Measurements from ENCODE around the gene KAT6B. TPM values are rescaled to one million over a fixed set of nuclear protein-coding genes. Genes with fewer than 3 reads are reported as not detected.

Gene KAT6B
- total and polyA plus RNA-seq, 8 donors = 3.7 to 109 (median 34.3) TPM

GRCh38 chr10:74926791-74927585 is 100.6 kb downstream of the KAT6B start:
- Histone ChIP-seq H3K4me3 (no peak overlapping the region), H3K27me3 (no peaks in the 10 kb centered on the region), H3K27ac (peak overlapping the region; percentile 8 to 87 (median 80)), H3K36me3 (no peaks in the 10 kb centered on the region), H3K9me3 (no peaks in the 10 kb centered on the region), H3K4me1 (peaks cover 55 to 100% (median 88%) of the 10 kb centered on the region in 4 donors)
- WGBS, 5 donors = 51 to 63% (median 59%) methylated on average over 4 of the region's 4 CpGs
- intact Hi-C loops (cut with DNase I; ENCODE audit: low total_unique reads) = no loop called here
- TF ChIP-seq POLR2AphosphoS5 (IDR thresholded peaks at IDR 0.05) (no peak), CTCF (IDR thresholded peaks at IDR 0.05) (no peak), EP300 (IDR thresholded peaks at IDR 0.05) (no peak), POLR2A (IDR thresholded peaks at IDR 0.05) (no peak)
- no peak for DNase-seq

- H3K4me3 ChIP-seq = no peak overlapping the region
- H3K4me1 ChIP-seq = peaks cover 52 to 100% (median 84%) of the 10 kb centered on the region in 4 donors
- intact Hi-C loops (cut with DNase I; ENCODE audit: low total_unique reads) = no loop called here
- no peaks in the 10 kb centered on the region for H3K9me3 ChIP-seq
- no peak for DNase-seq
- TF ChIP-seq POLR2AphosphoS5 (IDR thresholded peaks at IDR 0.05) = no peak
- TF ChIP-seq EP300 (IDR thresholded peaks at IDR 0.05) = no peak
- no peak for TF ChIP-seq POLR2A (IDR thresholded peaks at IDR 0.05)
- TF ChIP-seq CTCF (IDR thresholded peaks at IDR 0.05) = no peak
- 63 to 72% (median 70%) methylated on average over 2 of the region's 2 CpGs for WGBS, 5 donors
- peak overlapping the region; percentile 8 to 87 (median 73) for H3K27ac ChIP-seq
- H3K27me3 ChIP-seq = no peaks in the 10 kb centered on the region
- H3K36me3 ChIP-seq = no peaks in the 10 kb centered on the region
These were observed 101.3 kb downstream of the KAT6B start for GRCh38 chr10:74927701-74928100.

GRCh38 chr10:74928742-74929191 is 102.4 kb downstream of the KAT6B start:
- peak overlapping the region in 4 of 5 donors; percentile 8 to 87 (median 76) for H3K27ac ChIP-seq
- H3K4me1 ChIP-seq = peaks cover 46 to 100% (median 83%) of the 10 kb centered on the region in 4 donors
- 33 to 50% (median 46%) methylated on average over 2 of the region's 2 CpGs for WGBS, 5 donors
- no peak overlapping the region for H3K4me3 ChIP-seq
- no peaks in the 10 kb centered on the region for H3K27me3 ChIP-seq
- intact Hi-C loops (cut with DNase I; ENCODE audit: low total_unique reads) = no loop called here
- no peaks in the 10 kb centered on the region for H3K9me3 ChIP-seq
- no peak for DNase-seq
- TF ChIP-seq POLR2AphosphoS5 (IDR thresholded peaks at IDR 0.05) (peak in 1 of 3 donors; percentile 17), EP300 (IDR thresholded peaks at IDR 0.05) (no peak), CTCF (IDR thresholded peaks at IDR 0.05) (no peak), POLR2A (IDR thresholded peaks at IDR 0.05) (no peak)
- H3K36me3 ChIP-seq = no peaks in the 10 kb centered on the region

- H3K36me3 ChIP-seq = no peaks in the 10 kb centered on the region
- intact Hi-C loops (cut with DNase I; ENCODE audit: low total_unique reads) = no loop called here
- H3K27ac ChIP-seq = peak overlapping the region in 4 of 5 donors; percentile 8 to 87 (median 76)
- no peak for TF ChIP-seq POLR2AphosphoS5 (IDR thresholded peaks at IDR 0.05)
- no peak for TF ChIP-seq CTCF (IDR thresholded peaks at IDR 0.05)
- TF ChIP-seq EP300 (IDR thresholded peaks at IDR 0.05) = no peak
- TF ChIP-seq POLR2A (IDR thresholded peaks at IDR 0.05) = no peak
- H3K9me3 ChIP-seq = no peaks in the 10 kb centered on the region
- WGBS, 5 donors = 30 to 42% (median 34%) methylated on average over 5 of the region's 5 CpGs
- H3K27me3 ChIP-seq = no peaks in the 10 kb centered on the region
- no peak for DNase-seq
- peaks cover 44 to 98% (median 80%) of the 10 kb centered on the region in 4 donors for H3K4me1 ChIP-seq
- no peak overlapping the region for H3K4me3 ChIP-seq
These were observed 102.8 kb downstream of the KAT6B start for GRCh38 chr10:74929197-74929596.

Measured in stomach (tissue), 9 donors.